ENCODE results near the gene SLC6A6. TPM values are rescaled to one million over a fixed set of nuclear protein-coding genes. Genes with fewer than 3 reads are reported as not detected.

The SLC6A6 gene
- total RNA-seq, 4 donors from 2014 or later: 14.4 to 35.7 (median 17.0) TPM

GRCh38 chr3:14480207-14481017 lies 78.0 kb downstream of the SLC6A6 start:
- intact Hi-C loops (cut with DNase I): no loop called here
- H3K36me3 ChIP-seq: peaks cover 3 to 97% (median 15%) of the 10 kb centered on the region in 3 donors
- no peak overlapping the region for H3K27ac ChIP-seq
- DNase-seq: no peak
- TF ChIP-seq, protein P1, sequence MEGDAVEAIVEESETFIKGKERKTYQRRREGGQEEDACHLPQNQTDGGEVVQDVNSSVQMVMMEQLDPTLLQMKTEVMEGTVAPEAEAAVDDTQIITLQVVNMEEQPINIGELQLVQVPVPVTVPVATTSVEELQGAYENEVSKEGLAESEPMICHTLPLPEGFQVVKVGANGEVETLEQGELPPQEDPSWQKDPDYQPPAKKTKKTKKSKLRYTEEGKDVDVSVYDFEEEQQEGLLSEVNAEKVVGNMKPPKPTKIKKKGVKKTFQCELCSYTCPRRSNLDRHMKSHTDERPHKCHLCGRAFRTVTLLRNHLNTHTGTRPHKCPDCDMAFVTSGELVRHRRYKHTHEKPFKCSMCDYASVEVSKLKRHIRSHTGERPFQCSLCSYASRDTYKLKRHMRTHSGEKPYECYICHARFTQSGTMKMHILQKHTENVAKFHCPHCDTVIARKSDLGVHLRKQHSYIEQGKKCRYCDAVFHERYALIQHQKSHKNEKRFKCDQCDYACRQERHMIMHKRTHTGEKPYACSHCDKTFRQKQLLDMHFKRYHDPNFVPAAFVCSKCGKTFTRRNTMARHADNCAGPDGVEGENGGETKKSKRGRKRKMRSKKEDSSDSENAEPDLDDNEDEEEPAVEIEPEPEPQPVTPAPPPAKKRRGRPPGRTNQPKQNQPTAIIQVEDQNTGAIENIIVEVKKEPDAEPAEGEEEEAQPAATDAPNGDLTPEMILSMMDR (IDR thresholded peaks at IDR 0.05): no peak
- TF ChIP-seq POLR2A (IDR thresholded peaks at IDR 0.05): no peak
- H3K27me3 ChIP-seq: no peaks in the 10 kb centered on the region
- H3K4me3 ChIP-seq: no peak overlapping the region
- H3K4me1 ChIP-seq: peaks cover 0 to 32% (median 11%) of the 10 kb centered on the region in 3 donors
- WGBS, 2 donors: 60 to 82% methylated on average over 5 of the region's 8 CpGs
- H3K9me3 ChIP-seq: no peaks in the 10 kb centered on the region

GRCh38 chr3:14481018-14481645 lies 78.7 kb downstream of the SLC6A6 start:
- intact Hi-C loops (cut with DNase I): no loop called here
- Histone ChIP-seq H3K27ac (no peak overlapping the region), H3K27me3 (no peaks in the 10 kb centered on the region), H3K9me3 (no peaks in the 10 kb centered on the region), H3K36me3 (peaks cover 3 to 97% (median 15%) of the 10 kb centered on the region in 3 donors), H3K4me1 (peaks cover 0 to 32% (median 11%) of the 10 kb centered on the region in 3 donors), H3K4me3 (no peak overlapping the region)
- TF ChIP-seq, protein P1 (IDR thresholded peaks at IDR 0.05): no peak
- no peak for TF ChIP-seq POLR2A (IDR thresholded peaks at IDR 0.05)
- 79 to 97% methylated on average over 7 to 9 of the region's 10 CpGs for WGBS, 2 donors
- DNase-seq: no peak

GRCh38 chr3:14481646-14482036 lies 79.2 kb downstream of the SLC6A6 start:
- intact Hi-C loops (cut with DNase I): no loop called here
- no peaks in the 10 kb centered on the region for H3K27me3 ChIP-seq
- TF ChIP-seq POLR2A (IDR thresholded peaks at IDR 0.05): no peak
- TF ChIP-seq, protein P1 (IDR thresholded peaks at IDR 0.05): no peak
- H3K27ac ChIP-seq: no peak overlapping the region
- 93 to 98% methylated on average over 5 to 10 of the region's 13 CpGs for WGBS, 2 donors
- H3K4me1 ChIP-seq: peaks cover 0 to 32% (median 11%) of the 10 kb centered on the region in 3 donors
- H3K9me3 ChIP-seq: no peaks in the 10 kb centered on the region
- H3K36me3 ChIP-seq: peaks cover 3 to 98% (median 15%) of the 10 kb centered on the region in 3 donors
- no peak for DNase-seq
- H3K4me3 ChIP-seq: no peak overlapping the region

GRCh38 chr3:14482271-14482721 lies 79.9 kb downstream of the SLC6A6 start:
- Histone ChIP-seq H3K9me3 (no peaks in the 10 kb centered on the region), H3K4me1 (peaks cover 0 to 32% (median 11%) of the 10 kb centered on the region in 3 donors), H3K4me3 (no peak overlapping the region), H3K27ac (no peak overlapping the region), H3K36me3 (peaks cover 3 to 98% (median 15%) of the 10 kb centered on the region in 3 donors), H3K27me3 (no peaks in the 10 kb centered on the region)
- DNase-seq: no peak
- TF ChIP-seq POLR2A (IDR thresholded peaks at IDR 0.05): no peak
- WGBS, 2 donors: 88% methylated on average over 1 of the region's 2 CpGs; no CpG with 5 or more reads in 1 of the 2 donors
- intact Hi-C loops (cut with DNase I): no loop called here

- Histone ChIP-seq H3K9me3 (no peaks in the 10 kb centered on the region), H3K27ac (no peak overlapping the region), H3K4me1 (peaks cover 0 to 40% (median 11%) of the 10 kb centered on the region in 3 donors), H3K4me3 (no peak overlapping the region), H3K36me3 (peaks cover 3 to 98% (median 15%) of the 10 kb centered on the region in 3 donors), H3K27me3 (no peaks in the 10 kb centered on the region)
- intact Hi-C loops (cut with DNase I): no loop called here
- no peak for DNase-seq
- no CpG with 5 or more reads among the region's 1 CpG for WGBS, 2 donors
- no peak for TF ChIP-seq POLR2A (IDR thresholded peaks at IDR 0.05)
- TF ChIP-seq, protein P1 (IDR thresholded peaks at IDR 0.05): no peak
These were observed 80.9 kb downstream of the SLC6A6 start for GRCh38 chr3:14483286-14483685.

Data from esophagus squamous epithelium (tissue), 5 donors.